K562 (cell line): ENCODE data around the gene MGAT4C.

Experiments used
- CTCF ChIP-seq, 3 experiments: IDR thresholded peaks in 2 of 3; conservative IDR thresholded peaks in 1 of 3; 2 replicates each; pipeline ENCODE4 v1.5.1; 2011 to 2012; ENCODE audit warnings: low read length in 3 of 3, mild to moderate bottlenecking in 3 of 3, control low read depth in 2 of 3, improper control_type of control experiment in 1 of 3, inconsistent platforms in 1 of 3, low read depth in 1 of 3, mixed read lengths in 1 of 3, moderate library complexity in 1 of 3; ENCODE audit not compliant: insufficient read depth in 2 of 3
- PATZ1 ChIP-seq: fragments of 250-450 bp; sonication (Bioruptor Pico); IDR thresholded peaks from 2 replicates; pipeline ENCODE4 v1.5.0; 2020; ENCODE audit warnings: mild to moderate bottlenecking, borderline replicate concordance
- SAFB2 ChIP-seq: fragments of 200-400 bp; formaldehyde crosslinking; IDR thresholded peaks from 2 replicates; pipeline ENCODE4 v1.6.1; 2018; ENCODE audit warnings: borderline replicate concordance, low read length, low read depth, moderate library complexity; ENCODE audit not compliant: severe bottlenecking
- TAF15 ChIP-seq: fragments of 200-400 bp; formaldehyde crosslinking; IDR thresholded peaks from 2 replicates; pipeline ENCODE4 v1.6.1; 2017; ENCODE audit warnings: mild to moderate bottlenecking, low read depth, low read length, moderate library complexity

GRCh38 chr12:86216591-86216990 is 39.6 kb downstream of the MGAT4C start:
- TF ChIP-seq CTCF (IDR thresholded peaks at IDR 0.05 in 2 of 3, conservative IDR thresholded peaks at IDR 0.05 in 1 of 3; ENCODE audit: insufficient read depth in 2 of 3, low read depth in 1 of 3, low read length in 3 of 3), result no peak
- no peak for TF ChIP-seq SAFB2
- TF ChIP-seq PATZ1 (CRISPR knock-in tag), result no peak
- no peak for TF ChIP-seq TAF15
